Gastrocnemius medialis (tissue), 4 donors: ENCODE data around the gene HSBP1L1.

Experiments
- CTCF ChIP-seq, 5 experiments: fragments of 450-650 bp in 3 of 5; fragments of 200-600 bp in 2 of 5; sonication (generic) in 2 of 5; IDR thresholded peaks in 4 of 5; conservative IDR thresholded peaks in 1 of 5; 1 replicate in 4 of 5; 2 replicates in 1 of 5; pipeline ENCODE4 v1.5.1; 2016 to 2019; ENCODE audit warnings: antibody characterized with exemption in 5 of 5, mild to moderate bottlenecking in 3 of 5, moderate library complexity in 3 of 5
- POLR2A ChIP-seq, 2 donors: fragments of 450-650 bp; IDR thresholded peaks; one replicate each; pipeline ENCODE4 v1.6.1; 2017; ENCODE audit warnings: antibody characterized with exemption in 2 of 2, mild to moderate bottlenecking in 2 of 2, moderate library complexity in 2 of 2

GRCh38 chr18:80000877-80001276 lies 36.4 kb downstream of the HSBP1L1 start:
- TF ChIP-seq POLR2A (IDR thresholded peaks at IDR 0.05) (no peak), CTCF (IDR thresholded peaks at IDR 0.05 in 4 of 5, conservative IDR thresholded peaks at IDR 0.05 in 1 of 5) (no peak)
